ENCODE data around the gene CMSS1. TPM values are rescaled to one million over a fixed set of nuclear protein-coding genes. Genes with fewer than 3 reads are reported as not detected.

The CMSS1 gene
- total RNA-seq, 1 donor from 2014 or later, result 17.3 TPM

DNA sequence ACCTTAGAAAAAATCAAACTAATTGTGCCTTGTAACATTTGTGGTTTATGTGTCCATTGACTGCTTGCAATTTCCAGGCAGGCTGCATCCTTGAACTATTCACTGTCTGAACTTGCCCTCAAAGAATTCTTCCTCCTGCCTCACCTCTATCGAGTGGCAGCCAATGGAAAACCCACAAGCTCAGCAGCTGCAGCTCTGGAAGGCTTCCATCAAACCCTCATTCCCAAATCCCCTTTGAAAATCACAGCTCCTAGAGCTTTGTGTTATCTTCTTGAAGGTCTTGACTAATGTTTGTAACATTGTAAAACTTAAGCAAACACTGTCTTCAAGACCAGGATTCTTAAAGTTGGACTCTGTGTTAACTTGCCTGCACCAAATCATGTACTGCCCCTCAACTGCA is 215.5 kb downstream of the CMSS1 start:
- Histone ChIP-seq H3K27me3 (ENCODE audit: low read depth) (no peaks in the 10 kb centered on the region), H3K36me3 (no peaks in the 10 kb centered on the region), H3K4me3 (no peak overlapping the region), H3K27ac (no peak overlapping the region), H3K4me1 (no peaks in the 10 kb centered on the region), H3K9me3 (no peaks in the 10 kb centered on the region)
- TF ChIP-seq, protein P1, sequence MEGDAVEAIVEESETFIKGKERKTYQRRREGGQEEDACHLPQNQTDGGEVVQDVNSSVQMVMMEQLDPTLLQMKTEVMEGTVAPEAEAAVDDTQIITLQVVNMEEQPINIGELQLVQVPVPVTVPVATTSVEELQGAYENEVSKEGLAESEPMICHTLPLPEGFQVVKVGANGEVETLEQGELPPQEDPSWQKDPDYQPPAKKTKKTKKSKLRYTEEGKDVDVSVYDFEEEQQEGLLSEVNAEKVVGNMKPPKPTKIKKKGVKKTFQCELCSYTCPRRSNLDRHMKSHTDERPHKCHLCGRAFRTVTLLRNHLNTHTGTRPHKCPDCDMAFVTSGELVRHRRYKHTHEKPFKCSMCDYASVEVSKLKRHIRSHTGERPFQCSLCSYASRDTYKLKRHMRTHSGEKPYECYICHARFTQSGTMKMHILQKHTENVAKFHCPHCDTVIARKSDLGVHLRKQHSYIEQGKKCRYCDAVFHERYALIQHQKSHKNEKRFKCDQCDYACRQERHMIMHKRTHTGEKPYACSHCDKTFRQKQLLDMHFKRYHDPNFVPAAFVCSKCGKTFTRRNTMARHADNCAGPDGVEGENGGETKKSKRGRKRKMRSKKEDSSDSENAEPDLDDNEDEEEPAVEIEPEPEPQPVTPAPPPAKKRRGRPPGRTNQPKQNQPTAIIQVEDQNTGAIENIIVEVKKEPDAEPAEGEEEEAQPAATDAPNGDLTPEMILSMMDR (IDR thresholded peaks at IDR 0.05), result no peak
- intact Hi-C loops (cut with DNase I), result no loop called here
- DNase-seq (no peak), ATAC-seq (no peak)

- H3K36me3 ChIP-seq, result no peaks in the 10 kb centered on the region
- H3K4me1 ChIP-seq, result no peaks in the 10 kb centered on the region
- no peak for DNase-seq
- H3K27me3 ChIP-seq (ENCODE audit: low read depth), result no peaks in the 10 kb centered on the region
- no peak for ATAC-seq
- H3K4me3 ChIP-seq, result no peak overlapping the region
- TF ChIP-seq, protein P1 (IDR thresholded peaks at IDR 0.05), result no peak
- no peaks in the 10 kb centered on the region for H3K9me3 ChIP-seq
- intact Hi-C loops (cut with DNase I), result no loop called here
- no peak overlapping the region for H3K27ac ChIP-seq
Measured at GRCh38 chr3:100033903-100034471, 216.3 kb downstream of the CMSS1 start.

DNA sequence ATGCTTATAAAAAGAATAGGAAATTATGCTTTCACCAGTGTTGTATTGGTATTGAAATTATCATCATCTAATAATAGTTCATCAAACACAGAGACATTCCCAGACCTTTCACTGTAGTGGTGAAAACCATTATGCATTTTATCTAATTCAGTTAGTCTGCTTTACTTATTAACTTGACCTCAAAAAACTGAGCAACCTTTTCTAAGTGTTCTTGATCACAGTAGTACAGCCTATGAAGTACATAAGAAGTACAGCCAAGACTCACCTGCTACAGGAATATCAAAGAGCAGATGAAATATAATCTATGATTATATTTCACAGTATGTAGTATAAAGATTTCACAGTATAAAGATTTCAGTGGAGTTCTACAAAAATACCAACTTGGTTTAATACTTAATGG is 221.4 kb downstream of the CMSS1 start:
- peaks cover 21% of the 10 kb centered on the region for H3K4me1 ChIP-seq
- TF ChIP-seq, protein P1 (IDR thresholded peaks at IDR 0.05), result no peak
- H3K9me3 ChIP-seq, result no peaks in the 10 kb centered on the region
- intact Hi-C loops (cut with DNase I), result no loop called here
- DNase-seq (no peak), ATAC-seq (peak in 1 of 2 donors; percentile 31)
- H3K36me3 ChIP-seq, result no peaks in the 10 kb centered on the region
- H3K27ac ChIP-seq, result no peak overlapping the region
- no peak overlapping the region for H3K4me3 ChIP-seq
- H3K27me3 ChIP-seq (ENCODE audit: low read depth), result no peaks in the 10 kb centered on the region

GRCh38 chr3:100040451-100041225 is 223.0 kb downstream of the CMSS1 start:
- TF ChIP-seq, protein P1 (IDR thresholded peaks at IDR 0.05), result no peak
- intact Hi-C loops (cut with DNase I), result no loop called here
- H3K27me3 ChIP-seq (ENCODE audit: low read depth), result no peaks in the 10 kb centered on the region
- H3K27ac ChIP-seq, result peak overlapping the region; percentile 82
- H3K4me1 ChIP-seq, result peaks cover 29% of the 10 kb centered on the region
- H3K36me3 ChIP-seq, result no peaks in the 10 kb centered on the region
- H3K4me3 ChIP-seq, result no peak overlapping the region
- H3K9me3 ChIP-seq, result no peaks in the 10 kb centered on the region
- ATAC-seq, result peak; percentile 74 to 81
- no peak for DNase-seq

GRCh38 chr3:100041328-100041749 is 223.7 kb downstream of the CMSS1 start:
- TF ChIP-seq, protein P1 (IDR thresholded peaks at IDR 0.05), result no peak
- peak; percentile 33 to 68 for ATAC-seq
- no peak for DNase-seq
- Histone ChIP-seq H3K27me3 (ENCODE audit: low read depth) (no peaks in the 10 kb centered on the region), H3K9me3 (no peaks in the 10 kb centered on the region), H3K36me3 (no peaks in the 10 kb centered on the region), H3K4me3 (no peak overlapping the region), H3K4me1 (peaks cover 36% of the 10 kb centered on the region), H3K27ac (peak overlapping the region; percentile 82)
- intact Hi-C loops (cut with DNase I), result no loop called here

All from lower lobe of right lung (tissue), 2 donors.